Neuronal stem cell (in vitro differentiated cells): ENCODE results near the gene SIAH3.

ENCODE experiments used
- DNase-seq: peaks from one replicate; pipeline ENCODE4 v3.0.0-alpha.2; 2013; ENCODE audit warnings: low spot score
- H2AFZ ChIP-seq: one replicate; pipeline ENCODE4 v1.6.1; 2013; ENCODE audit warnings: mild to moderate bottlenecking, low read length, inconsistent platforms
- H2AK5ac ChIP-seq: 2 replicates; pipeline ENCODE4 v1.6.1; 2013; ENCODE audit warnings: low read depth, mild to moderate bottlenecking, inconsistent platforms, low read length, moderate library complexity, mixed read lengths
- H2BK120ac ChIP-seq: 2 replicates; pipeline ENCODE4 v1.6.1; 2013; ENCODE audit warnings: low read depth, mild to moderate bottlenecking, inconsistent platforms, low read length, moderate library complexity, mixed read lengths
- H2BK12ac ChIP-seq: one replicate; pipeline ENCODE4 v1.6.1; 2013; ENCODE audit warnings: low read length, inconsistent platforms
- H2BK15ac ChIP-seq: 2 replicates; pipeline ENCODE4 v1.6.1; 2013; ENCODE audit warnings: mild to moderate bottlenecking, low read length, inconsistent platforms, mixed read lengths
- H2BK5ac ChIP-seq: one replicate; pipeline ENCODE4 v1.6.1; 2013; ENCODE audit warnings: inconsistent platforms, mild to moderate bottlenecking, low read length, moderate library complexity
- H3K14ac ChIP-seq: one replicate; pipeline ENCODE4 v1.6.1; 2013; ENCODE audit warnings: low read length, inconsistent platforms
- H3K18ac ChIP-seq: 2 replicates; pipeline ENCODE4 v1.6.1; 2013; ENCODE audit warnings: low read length, inconsistent platforms
- H3K23ac ChIP-seq: 2 replicates; pipeline ENCODE4 v1.6.1; 2013; ENCODE audit warnings: low read depth, mild to moderate bottlenecking, mixed read lengths, low read length, inconsistent platforms; ENCODE audit not compliant: poor library complexity
- H3K27ac ChIP-seq: replicated peaks from 3 replicates; pipeline ENCODE4 v1.5.1; 2013; ENCODE audit warnings: low read length, inconsistent platforms
- H3K27me3 ChIP-seq, 3 experiments: 2 replicates each; pipeline ENCODE4 v1.6.1; 2013; ENCODE audit warnings: low read length in 3 of 3, mild to moderate bottlenecking in 2 of 3, inconsistent platforms in 1 of 3, low read depth in 1 of 3, mixed read lengths in 1 of 3, moderate library complexity in 1 of 3; ENCODE audit not compliant: control insufficient read depth in 3 of 3, insufficient read depth in 3 of 3
- H3K36me3 ChIP-seq, 2 donors: replicated peaks in 1 of 2; 2 replicates each; pipeline ENCODE4 v1.6.1; 2013; ENCODE audit warnings: low read length in 2 of 2; ENCODE audit not compliant: control insufficient read depth in 2 of 2, insufficient read depth in 2 of 2
- H3K4ac ChIP-seq: 2 replicates; pipeline ENCODE4 v1.6.1; 2013; ENCODE audit warnings: inconsistent platforms, mild to moderate bottlenecking, low read length, moderate library complexity
- H3K4me1 ChIP-seq, 2 donors: 1 replicate in 1 of 2; 2 replicates in 1 of 2; pipeline ENCODE4 v1.6.1; 2013; ENCODE audit warnings: low read length in 2 of 2, low read depth in 1 of 2; ENCODE audit not compliant: control insufficient read depth in 2 of 2, insufficient read depth in 1 of 2
- H3K4me2 ChIP-seq: one replicate; pipeline ENCODE4 v1.6.1; 2013; ENCODE audit warnings: mild to moderate bottlenecking, low read length, inconsistent platforms; ENCODE audit not compliant: insufficient read depth, poor library complexity, severe bottlenecking
- H3K4me3 ChIP-seq, 2 donors: 2 replicates each; pipeline ENCODE4 v1.5.1; 2013; ENCODE audit warnings: low read length in 2 of 2, mild to moderate bottlenecking in 2 of 2, inconsistent platforms in 1 of 2, moderate library complexity in 1 of 2
- H3K79me1 ChIP-seq: one replicate; pipeline ENCODE4 v1.6.1; 2013; ENCODE audit warnings: low read depth, mild to moderate bottlenecking, inconsistent platforms, low read length, moderate library complexity
- H3K9ac ChIP-seq: one replicate; pipeline ENCODE4 v1.6.1; 2013; ENCODE audit warnings: mild to moderate bottlenecking, low read depth, low read length, inconsistent platforms; ENCODE audit not compliant: poor library complexity
- H3K9me3 ChIP-seq, 2 donors: replicated peaks in 1 of 2; 2 replicates each; pipeline versions ENCODE3 to v1.6.1; 2013; ENCODE audit warnings: low read length in 2 of 2, mild to moderate bottlenecking in 2 of 2, inconsistent platforms in 1 of 2, low read depth in 1 of 2, mixed read lengths in 1 of 2, moderate library complexity in 1 of 2; ENCODE audit not compliant: control insufficient read depth in 2 of 2, insufficient read depth in 1 of 2
- H4K8ac ChIP-seq: one replicate; pipeline ENCODE4 v1.6.1; 2013; ENCODE audit warnings: low read depth, mild to moderate bottlenecking, inconsistent platforms, low read length, moderate library complexity
- H4K91ac ChIP-seq: one replicate; pipeline ENCODE4 v1.6.1; 2013; ENCODE audit warnings: low read length, low read depth, mild to moderate bottlenecking, inconsistent platforms; ENCODE audit not compliant: poor library complexity
- WGBS, 2 donors: extraction: QIAGEN DNeasy Blood & Tissue Kit; methylation state at CpG; one replicate each; pipeline ENCODE4 v1.1.7; 2013; ENCODE audit warnings: missing lambda C conversion rate in 2 of 2, mixed read lengths in 1 of 2; ENCODE audit not compliant: insufficient read length in 2 of 2, insufficient replicate concordance in 1 of 2; ENCODE audit errors: extremely low coverage in 2 of 2; 5-methylcytosine and 5-hydroxymethylcytosine counted together

SIAH3 gene

DNA sequence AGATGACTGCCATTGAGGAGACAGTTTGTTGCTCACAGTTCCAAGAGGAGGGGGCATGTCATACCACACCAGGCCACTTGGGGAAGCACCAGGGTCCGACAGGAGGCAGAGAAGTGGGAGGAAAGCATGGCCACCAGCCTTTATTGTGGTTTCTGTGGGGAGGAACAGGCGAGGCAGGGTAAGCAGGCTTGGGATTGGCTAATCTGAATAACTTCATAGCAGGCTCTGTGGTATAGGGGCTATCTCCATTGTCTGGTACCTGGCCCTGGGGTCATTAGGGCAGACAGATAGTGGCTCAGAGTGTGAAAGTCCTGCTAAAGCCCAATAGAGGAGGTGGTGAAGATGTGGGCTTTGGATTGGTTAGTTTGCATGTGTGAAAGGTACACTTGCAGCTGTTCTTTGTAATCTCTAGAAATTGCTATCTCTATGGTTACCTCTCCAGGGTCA lies 114.0 kb downstream of the SIAH3 start:
- peaks cover 0 to 1% of the 10 kb centered on the region in 2 donors for H3K4me1 ChIP-seq
- no peak overlapping the region for H3K18ac ChIP-seq
- no peaks in the 10 kb centered on the region for H3K36me3 ChIP-seq
- no peak overlapping the region for H3K9ac ChIP-seq
- no peak overlapping the region for H3K23ac ChIP-seq
- H3K14ac ChIP-seq = no peak overlapping the region
- H3K4me3 ChIP-seq = no peak overlapping the region
- no peak overlapping the region for H4K91ac ChIP-seq
- no peak for DNase-seq
- no peak overlapping the region for H2BK12ac ChIP-seq
- H2BK5ac ChIP-seq = no peak overlapping the region
- no peak overlapping the region for H3K4me2 ChIP-seq
- H3K4ac ChIP-seq = no peak overlapping the region
- peaks cover 0 to 8% (median 0%) of the 10 kb centered on the region in 3 experiments for H3K27me3 ChIP-seq
- H3K27ac ChIP-seq = no peak overlapping the region
- no peak overlapping the region for H4K8ac ChIP-seq
- no peak overlapping the region for H2BK15ac ChIP-seq
- H3K79me1 ChIP-seq = no peaks in the 10 kb centered on the region
- no peaks in the 10 kb centered on the region for H3K9me3 ChIP-seq
- H2BK120ac ChIP-seq = no peak overlapping the region
- H2AFZ ChIP-seq = peak overlapping the region; percentile 32
- H2AK5ac ChIP-seq = no peak overlapping the region
- no CpG with 5 or more reads among the region's 2 CpGs for WGBS, 2 donors

DNA sequence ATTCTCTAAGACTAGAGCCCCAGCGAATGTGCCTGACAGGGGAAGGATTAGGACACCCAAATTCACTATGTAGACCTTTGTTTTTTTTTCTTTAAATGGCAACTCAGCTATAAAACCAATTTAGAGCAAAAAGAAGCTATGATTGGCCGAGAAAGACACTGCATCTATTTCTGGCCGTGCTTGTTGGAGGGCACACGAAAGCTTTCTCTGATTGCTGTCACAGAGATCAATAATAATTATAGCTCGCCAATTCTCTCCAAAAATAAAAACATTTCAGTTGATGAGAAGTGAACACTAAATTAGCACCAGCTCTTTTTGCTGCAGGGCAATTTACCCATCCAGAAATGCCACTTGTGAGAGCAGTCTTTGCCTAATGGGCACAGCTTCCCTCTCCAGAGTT lies 118.2 kb downstream of the SIAH3 start:
- Histone ChIP-seq H3K9ac (no peak overlapping the region), H4K91ac (no peak overlapping the region), H3K9me3 (no peaks in the 10 kb centered on the region), H2BK15ac (no peak overlapping the region), H2BK120ac (no peak overlapping the region), H3K27me3 (peaks cover 0 to 5% (median 0%) of the 10 kb centered on the region in 3 experiments), H3K79me1 (no peaks in the 10 kb centered on the region), H2AFZ (no peak overlapping the region), H3K4me1 (no peaks in the 10 kb centered on the region), H3K4ac (no peak overlapping the region), H3K23ac (no peak overlapping the region), H3K27ac (no peak overlapping the region), H2BK5ac (no peak overlapping the region), H4K8ac (no peak overlapping the region), H2BK12ac (no peak overlapping the region), H3K14ac (no peak overlapping the region), H2AK5ac (no peak overlapping the region), H3K36me3 (no peaks in the 10 kb centered on the region), H3K4me2 (no peak overlapping the region), H3K18ac (no peak overlapping the region), H3K4me3 (no peak overlapping the region)
- no CpG with 5 or more reads among the region's 5 CpGs for WGBS, 2 donors
- no peak for DNase-seq

DNA sequence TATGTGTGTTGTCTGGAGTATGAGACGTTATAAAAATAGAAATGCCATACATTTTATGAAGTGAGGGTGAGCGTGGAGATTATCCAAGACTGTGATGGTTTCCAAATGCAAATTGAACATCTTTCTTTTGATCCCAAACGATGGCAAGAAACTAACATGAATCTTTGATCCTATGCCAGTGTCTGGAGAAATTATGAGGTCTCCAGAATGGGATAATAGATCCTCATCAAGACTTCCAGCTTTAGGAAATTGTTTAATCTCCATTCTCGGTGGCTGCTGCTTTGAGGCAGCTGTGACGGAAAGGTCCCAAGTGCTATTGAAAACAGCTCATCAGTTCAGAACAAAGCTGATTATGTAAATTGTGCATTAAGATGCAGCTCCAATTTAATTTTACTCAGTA lies 118.6 kb downstream of the SIAH3 start:
- Histone ChIP-seq H3K36me3 (no peaks in the 10 kb centered on the region), H3K27ac (no peak overlapping the region), H2BK5ac (no peak overlapping the region), H2AFZ (no peak overlapping the region), H3K4me2 (no peak overlapping the region), H3K9ac (no peak overlapping the region), H3K27me3 (peaks cover 0 to 5% (median 0%) of the 10 kb centered on the region in 3 experiments), H2AK5ac (no peak overlapping the region), H3K4me3 (no peak overlapping the region), H3K4me1 (no peaks in the 10 kb centered on the region), H3K9me3 (no peaks in the 10 kb centered on the region), H3K18ac (no peak overlapping the region), H4K8ac (no peak overlapping the region), H2BK15ac (no peak overlapping the region), H4K91ac (no peak overlapping the region), H3K14ac (no peak overlapping the region), H2BK12ac (no peak overlapping the region), H2BK120ac (no peak overlapping the region), H3K23ac (no peak overlapping the region), H3K79me1 (no peaks in the 10 kb centered on the region), H3K4ac (no peak overlapping the region)
- no CpG with 5 or more reads among the region's 5 CpGs for WGBS, 2 donors
- DNase-seq = no peak

DNA sequence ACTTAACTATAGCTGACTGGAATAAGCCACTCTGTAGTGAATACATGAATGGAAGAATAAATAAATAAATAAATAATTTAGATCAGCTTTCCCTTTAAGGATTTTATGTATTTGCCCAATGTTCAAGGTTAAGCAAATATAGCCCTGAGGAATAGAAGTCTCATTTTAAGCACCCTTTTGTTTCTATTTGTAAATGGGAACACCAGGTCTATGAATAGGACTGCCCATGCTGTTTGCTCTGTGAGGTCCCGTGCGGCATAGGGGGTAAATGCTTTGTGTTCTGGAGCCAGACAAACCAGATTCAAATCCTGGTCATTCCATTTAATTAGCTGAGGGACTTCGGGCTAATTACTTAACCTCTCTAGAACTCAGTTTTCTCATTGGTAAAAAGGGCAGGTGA lies 120.1 kb downstream of the SIAH3 start:
- Histone ChIP-seq H4K91ac (no peak overlapping the region), H3K9me3 (no peaks in the 10 kb centered on the region), H3K9ac (no peak overlapping the region), H3K14ac (no peak overlapping the region), H3K18ac (no peak overlapping the region), H3K4me2 (no peak overlapping the region), H3K27me3 (peaks cover 0 to 5% (median 0%) of the 10 kb centered on the region in 3 experiments), H4K8ac (no peak overlapping the region), H2BK120ac (no peak overlapping the region), H3K4ac (no peak overlapping the region), H2BK12ac (no peak overlapping the region), H2BK15ac (no peak overlapping the region), H2AFZ (no peak overlapping the region), H3K23ac (no peak overlapping the region), H3K27ac (no peak overlapping the region), H3K79me1 (no peaks in the 10 kb centered on the region), H3K4me1 (no peaks in the 10 kb centered on the region), H3K36me3 (no peaks in the 10 kb centered on the region), H2AK5ac (no peak overlapping the region), H3K4me3 (no peak overlapping the region), H2BK5ac (no peak overlapping the region)
- WGBS, 2 donors = no CpG with 5 or more reads among the region's 3 CpGs
- DNase-seq = no peak
